Right lobe of liver (tissue), 6 donors: Measurements from ENCODE around the gene UQCRC2. TPM values are rescaled to one million over a fixed set of nuclear protein-coding genes. Genes with fewer than 3 reads are reported as not detected.
"Not testable (repeated sequence)": the region's sequence is repeated elsewhere in the genome, so short reads cannot be mapped to it uniquely, and the experiment has no call there.

ENCODE experiments used
- ATAC-seq, 4 donors: fragments of 200-7000 bp; cut with Tn5 transposase; one replicate each; pipeline ENCODE4 v1.9.1; 2020; ENCODE audit warnings: mild to moderate bottlenecking in 4 of 4, moderate library complexity in 4 of 4
- DNase-seq, 3 donors: peaks; one replicate each; pipeline ENCODE4 v3.0.0-alpha.2; 2020
- H3K27ac ChIP-seq, 3 donors: fragments of 200-600 bp; one replicate each; pipeline ENCODE4 v1.8.0; 2022
- H3K27me3 ChIP-seq, 2 donors: fragments of 200-600 bp; one replicate each; pipeline ENCODE4 v1.8.0; 2022
- H3K36me3 ChIP-seq, 4 donors: fragments of 200-600 bp; sonication (generic) in 1 of 4; one replicate each; pipeline versions ENCODE4 v1.5.1 to v1.8.0; 2017 to 2022; ENCODE audit warnings: control low read depth in 1 of 4
- H3K4me1 ChIP-seq, 4 donors: fragments of 200-600 bp; sonication (generic) in 1 of 4; one replicate each; pipeline versions ENCODE4 v1.5.1 to v1.8.0; 2017 to 2022; ENCODE audit warnings: control low read depth in 1 of 4
- H3K4me3 ChIP-seq, 3 donors: fragments of 200-600 bp; one replicate each; pipeline ENCODE4 v1.8.0; 2022
- H3K9me3 ChIP-seq, 4 donors: fragments of 200-600 bp; sonication (generic) in 1 of 4; one replicate each; pipeline versions ENCODE4 v1.5.1 to v1.8.0; 2017 to 2022; ENCODE audit warnings: control low read depth in 1 of 4
- POLR2A ChIP-seq: fragments of 450-650 bp; IDR thresholded peaks from one replicate; pipeline ENCODE4 v1.6.1; 2017; ENCODE audit warnings: antibody characterized with exemption, mild to moderate bottlenecking
- WGBS: methylation state at CpG from one replicate; pipeline ENCODE4 v1.1.6; 2018; ENCODE audit warnings: low coverage, low lambda C conversion rate; ENCODE audit not compliant: insufficient coverage; ENCODE audit errors: missing lambda C conversion rate; 5-methylcytosine and 5-hydroxymethylcytosine counted together
- intact Hi-C, 2 donors: fragments of 100-400 bp; cut with DNase I; formaldehyde crosslinking; loops; one replicate each; pipeline versions ENCODE4 v1.11.2 to v1.14.1; 2022
- total RNA-seq, 6 experiments: library from RNA; depleted of rRNA in 2 of 6; stranded (reverse); fragments of >200 nt in 2 of 6; fragmentation: NEBNext Ultra II Directional in 3 of 6; extraction: Animal tissue kit (Norgen Biotek cat#: 25700) in 3 of 6; gene quantifications; one replicate each; pipeline versions ENCODE4 v1.1.0 to v1.2.4, GENCODE V29; 2016 to 2023
- TF ChIP-seq, protein P1 (sequence below), 4 donors: fragments of 200-600 bp in 3 of 4; fragments of 450-650 bp in 1 of 4; IDR thresholded peaks; one replicate each; pipeline versions ENCODE4 v1.5.1 to v1.8.0; 2016 to 2022; ENCODE audit warnings: antibody characterized with exemption in 4 of 4, mild to moderate bottlenecking in 2 of 4
- donor health status: DM: no; HTN: yes; CAD: no.
- donor health status: DM: no; HTN: no; CAD: no.
- donor health status: DM: no; HTN: no; CAD: no.
- donor health status: DM: no; HTN: yes; CAD: no.
- donor health status: DM: no; HTN: yes; CAD: no.

Gene UQCRC2
- total RNA-seq, 6 experiments from 2014 or later = 128 to 214 (median 169) TPM

DNA sequence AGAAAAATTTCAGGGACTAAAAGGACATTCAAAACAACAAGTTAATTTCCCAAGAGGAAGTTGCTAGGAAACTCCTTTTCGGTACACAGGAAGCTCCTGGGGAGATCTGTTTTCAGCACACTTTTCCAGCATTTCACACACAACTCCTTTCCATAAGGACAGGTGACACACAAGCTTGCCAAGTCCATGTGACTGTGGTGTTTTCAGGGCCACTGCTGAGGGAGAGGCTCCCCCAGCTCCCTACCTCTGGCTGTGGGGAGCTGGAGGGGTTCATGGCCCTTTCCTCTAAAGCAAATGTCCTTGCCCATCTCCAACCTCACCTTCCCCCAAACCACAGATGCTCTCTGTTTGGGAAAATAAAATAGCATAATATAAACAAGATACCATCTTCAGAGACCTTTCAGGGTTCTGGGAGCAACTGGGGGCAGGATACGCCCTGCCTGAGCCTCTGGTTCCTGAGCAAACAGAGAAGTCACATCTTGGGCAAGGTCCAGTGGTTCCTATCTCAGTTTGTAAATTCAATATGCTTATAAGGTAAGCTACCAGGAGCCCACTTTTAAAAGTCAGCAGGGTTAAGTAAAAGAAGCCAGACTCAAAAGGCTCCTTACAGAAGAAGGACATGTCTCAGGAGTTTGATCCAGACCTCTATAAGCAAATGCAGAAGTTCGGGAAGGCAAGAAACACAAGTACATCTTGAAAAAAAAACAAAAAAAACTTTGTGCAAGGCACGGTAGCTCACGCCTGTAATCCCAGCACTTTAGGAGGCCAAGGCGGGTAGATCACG is 44.7 kb downstream of the UQCRC2 start:
- TF ChIP-seq, protein P1, sequence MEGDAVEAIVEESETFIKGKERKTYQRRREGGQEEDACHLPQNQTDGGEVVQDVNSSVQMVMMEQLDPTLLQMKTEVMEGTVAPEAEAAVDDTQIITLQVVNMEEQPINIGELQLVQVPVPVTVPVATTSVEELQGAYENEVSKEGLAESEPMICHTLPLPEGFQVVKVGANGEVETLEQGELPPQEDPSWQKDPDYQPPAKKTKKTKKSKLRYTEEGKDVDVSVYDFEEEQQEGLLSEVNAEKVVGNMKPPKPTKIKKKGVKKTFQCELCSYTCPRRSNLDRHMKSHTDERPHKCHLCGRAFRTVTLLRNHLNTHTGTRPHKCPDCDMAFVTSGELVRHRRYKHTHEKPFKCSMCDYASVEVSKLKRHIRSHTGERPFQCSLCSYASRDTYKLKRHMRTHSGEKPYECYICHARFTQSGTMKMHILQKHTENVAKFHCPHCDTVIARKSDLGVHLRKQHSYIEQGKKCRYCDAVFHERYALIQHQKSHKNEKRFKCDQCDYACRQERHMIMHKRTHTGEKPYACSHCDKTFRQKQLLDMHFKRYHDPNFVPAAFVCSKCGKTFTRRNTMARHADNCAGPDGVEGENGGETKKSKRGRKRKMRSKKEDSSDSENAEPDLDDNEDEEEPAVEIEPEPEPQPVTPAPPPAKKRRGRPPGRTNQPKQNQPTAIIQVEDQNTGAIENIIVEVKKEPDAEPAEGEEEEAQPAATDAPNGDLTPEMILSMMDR (IDR thresholded peaks at IDR 0.05) = no peak
- TF ChIP-seq POLR2A = no peak
- Histone ChIP-seq H3K4me1 (peaks cover 0 to 3% (median 0%) of the 10 kb centered on the region in 4 donors), H3K9me3 (no peaks in the 10 kb centered on the region), H3K27me3 (no peaks in the 10 kb centered on the region), H3K4me3 (no peak overlapping the region), H3K27ac (peak overlapping the region in 1 of 3 donors; percentile 9), H3K36me3 (no peaks in the 10 kb centered on the region)
- ATAC-seq (peak in 3 of 4 donors; percentile 13 to 36 (median 20)), DNase-seq (no peak)
- 75% methylated on average over 6 of the region's 7 CpGs for WGBS
- intact Hi-C loops = loop anchor here in 1 of 2 donors (5.0 kb wide), 1 partner anchor 79 kb away; no protein-coding TSS in a partner anchor

DNA sequence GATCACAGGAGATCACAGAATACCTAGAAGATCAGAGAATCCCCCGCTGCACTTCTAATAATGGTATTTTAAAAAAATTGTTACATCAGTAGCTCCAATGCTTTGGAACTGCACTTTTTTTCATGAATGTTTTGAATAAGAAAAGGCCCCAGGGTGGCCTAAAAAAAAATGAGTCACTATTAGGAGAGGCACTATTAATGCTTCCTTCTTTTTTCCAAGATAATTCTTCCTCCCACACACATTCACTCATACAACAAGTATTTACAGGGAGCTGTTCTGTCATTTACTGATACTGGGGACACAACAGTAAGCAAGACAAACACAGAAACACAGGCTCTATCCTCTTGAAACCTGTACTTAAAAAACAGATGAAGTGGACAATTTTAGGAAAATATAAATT is 48.4 kb downstream of the UQCRC2 start:
- 56% methylated on average over 1 of the region's 1 CpG for WGBS
- Histone ChIP-seq H3K4me3 (no peak overlapping the region), H3K36me3 (no peaks in the 10 kb centered on the region), H3K9me3 (no peaks in the 10 kb centered on the region), H3K27ac (no peak overlapping the region), H3K4me1 (peaks cover 0 to 3% (median 0%) of the 10 kb centered on the region in 4 donors), H3K27me3 (no peaks in the 10 kb centered on the region)
- intact Hi-C loops = loop anchor here in 1 of 2 donors (5.0 to 10.0 kb wide), 2 partner anchors 76 to 183 kb away; no protein-coding TSS in a partner anchor
- DNase-seq = no peak
- TF ChIP-seq, protein P1 (IDR thresholded peaks at IDR 0.05) = no peak
- no peak for TF ChIP-seq POLR2A
- peak in 1 of 4 donors; percentile 21 for ATAC-seq

DNA sequence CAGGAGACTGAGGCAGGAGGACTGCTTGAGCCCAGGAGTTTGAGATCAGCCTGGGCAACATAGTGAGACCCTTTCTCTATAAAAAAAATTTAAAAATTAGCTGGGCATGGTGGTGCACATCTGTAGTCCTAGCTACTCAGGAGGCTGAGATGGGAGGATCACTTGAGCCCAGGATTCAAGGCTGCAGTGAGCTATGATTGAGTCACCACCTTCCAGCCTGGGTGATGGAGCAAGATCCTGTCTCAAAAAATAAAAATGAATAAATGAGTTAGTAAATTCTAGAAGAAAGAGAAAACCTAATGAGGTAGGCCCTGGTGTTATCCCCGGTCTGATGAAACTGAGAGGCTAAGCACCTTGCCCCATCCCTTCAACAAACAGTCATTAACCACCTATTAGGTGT is 48.9 kb downstream of the UQCRC2 start:
- H3K9me3 ChIP-seq, ATAC-seq, H3K4me3 ChIP-seq, H3K36me3 ChIP-seq, H3K27ac ChIP-seq, DNase-seq, H3K4me1 ChIP-seq, H3K27me3 ChIP-seq: not testable (repeated sequence)
- WGBS = 83% methylated on average over 1 of the region's 1 CpG
- intact Hi-C loops = loop anchor here in 1 of 2 donors (5.0 to 10.0 kb wide), 2 partner anchors 75 to 183 kb away; no protein-coding TSS in a partner anchor

DNA sequence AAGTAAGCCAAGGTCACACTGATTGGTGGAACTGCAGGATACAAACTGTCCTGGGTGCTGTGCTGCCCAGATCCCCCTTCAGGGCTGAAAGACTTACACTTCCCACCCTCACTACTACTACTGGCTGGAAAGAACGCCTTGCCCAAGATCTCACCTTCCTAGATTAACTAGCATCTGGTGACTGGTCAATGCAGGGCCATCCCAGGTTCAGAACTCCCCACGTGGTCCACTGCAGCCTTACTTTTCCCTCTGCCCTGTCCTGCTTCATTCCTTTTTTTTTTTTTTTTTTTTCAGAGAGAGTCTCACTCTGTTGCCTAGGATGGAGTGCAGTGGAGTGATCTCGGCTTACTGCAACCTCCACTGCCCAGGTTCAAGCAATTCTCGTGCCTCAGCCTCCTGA is 50.0 kb downstream of the UQCRC2 start:
- Histone ChIP-seq H3K27ac (no peak overlapping the region), H3K4me3 (no peak overlapping the region), H3K4me1 (peaks cover 0 to 5% (median 3%) of the 10 kb centered on the region in 4 donors), H3K36me3 (no peaks in the 10 kb centered on the region), H3K9me3 (no peaks in the 10 kb centered on the region), H3K27me3 (no peaks in the 10 kb centered on the region)
- no peak for DNase-seq
- intact Hi-C loops = loop anchor here in 1 of 2 donors (5.0 to 10.0 kb wide), 2 partner anchors 74 to 182 kb away; no protein-coding TSS in a partner anchor
- no peak for ATAC-seq
- 53% methylated on average over 2 of the region's 4 CpGs for WGBS
- TF ChIP-seq, protein P1 (IDR thresholded peaks at IDR 0.05) = no peak
- no peak for TF ChIP-seq POLR2A

DNA sequence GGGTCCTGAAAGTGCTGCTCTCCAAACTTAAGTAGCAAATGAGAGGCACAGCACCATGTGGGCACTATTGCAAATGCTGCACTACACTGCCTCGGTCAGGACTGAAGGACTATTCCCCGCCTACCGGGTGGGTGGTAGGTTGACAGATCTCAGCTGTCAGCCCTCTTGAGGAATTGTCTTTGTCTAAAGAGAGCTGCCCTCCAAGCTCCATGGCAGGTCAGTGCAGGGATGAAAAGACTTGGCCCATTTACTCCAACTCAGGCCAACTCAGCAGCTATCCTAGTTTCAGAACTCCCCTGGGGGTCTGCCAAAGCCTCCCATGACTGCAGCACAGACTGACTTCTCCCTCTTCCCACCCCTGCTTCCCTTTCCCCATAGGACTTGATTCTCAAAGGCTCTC is 51.2 kb downstream of the UQCRC2 start:
- no peak for DNase-seq
- no peak for ATAC-seq
- no peak for TF ChIP-seq POLR2A
- TF ChIP-seq, protein P1 (IDR thresholded peaks at IDR 0.05) = no peak
- no peak overlapping the region for H3K4me3 ChIP-seq
- H3K27me3 ChIP-seq = no peaks in the 10 kb centered on the region
- no peak overlapping the region for H3K27ac ChIP-seq
- no peaks in the 10 kb centered on the region for H3K36me3 ChIP-seq
- H3K4me1 ChIP-seq = peaks cover 0 to 12% (median 6%) of the 10 kb centered on the region in 4 donors
- no CpG with 5 or more reads among the region's 3 CpGs for WGBS
- no peaks in the 10 kb centered on the region for H3K9me3 ChIP-seq
- intact Hi-C loops = loop anchor here in 1 of 2 donors (5.0 to 10.0 kb wide), 2 partner anchors 73 to 180 kb away; no protein-coding TSS in a partner anchor
